Posterior cingulate gyrus (tissue), 11 donors: ENCODE results near the gene ESYT2.

Experiments
- DNase-seq, 10 donors: peaks; one replicate each; pipeline versions ENCODE4 v3.0.0 to v3.0.0-alpha.2; 2020 to 2021; ENCODE audit warnings: mixed read lengths in 3 of 10
- intact Hi-C: fragments of 100-400 bp; cut with DNase I; formaldehyde crosslinking; loops from one replicate; pipeline ENCODE4 v1.15.1; 2023

Gene ESYT2

DNA sequence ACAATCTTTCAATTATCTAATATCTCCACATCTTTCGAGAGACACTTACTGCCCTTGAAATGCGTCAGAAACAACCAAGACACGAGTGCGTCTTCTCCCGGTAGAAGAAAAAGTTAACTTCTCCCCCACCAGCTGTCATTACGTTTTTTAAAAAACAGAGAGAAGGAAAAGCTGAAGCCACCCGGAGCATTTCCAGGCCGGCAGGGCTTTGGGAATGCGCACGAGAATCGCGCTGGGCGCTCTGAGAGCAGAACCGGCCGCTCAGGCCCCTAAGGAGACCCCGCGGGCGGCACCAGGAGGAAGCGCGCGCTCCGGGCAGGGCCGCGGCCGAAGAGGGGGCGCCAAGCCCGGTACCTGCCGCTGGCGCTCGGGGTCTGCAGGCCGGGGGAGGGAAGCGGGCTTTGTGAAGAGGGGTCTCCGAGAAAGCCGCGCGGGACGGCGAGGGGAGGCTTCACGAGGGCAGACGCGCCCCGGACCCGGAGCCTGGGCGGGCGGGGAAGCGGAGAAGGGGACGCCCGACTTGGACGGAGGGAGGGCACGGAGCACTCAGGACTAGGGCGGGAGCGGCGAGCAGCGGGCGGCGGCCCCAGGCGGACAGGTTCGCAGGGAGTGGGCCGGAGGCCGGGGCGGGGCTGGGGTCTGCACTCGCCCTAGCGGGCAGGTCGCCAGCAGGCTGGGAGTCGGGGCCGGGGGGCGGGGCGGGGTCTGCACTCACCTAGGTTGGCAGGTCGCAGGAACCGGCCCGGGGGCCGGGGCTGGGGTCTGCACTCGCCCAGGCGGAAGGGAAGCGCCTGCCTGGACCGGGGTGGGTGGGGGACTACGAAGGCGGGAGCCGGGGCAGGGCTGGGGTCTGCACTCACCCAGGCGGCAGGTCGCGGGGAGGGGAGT, 932 bp downstream of the ESYT2 start:
- DNase-seq, result peak in 5 of 10 donors; percentile 9 to 88 (median 32)
- intact Hi-C loops, result loop anchor here (1.0 kb wide), 2 partner anchors 28 to 123 kb away; partner anchors contain the start of gene DYNC2I1

DNA sequence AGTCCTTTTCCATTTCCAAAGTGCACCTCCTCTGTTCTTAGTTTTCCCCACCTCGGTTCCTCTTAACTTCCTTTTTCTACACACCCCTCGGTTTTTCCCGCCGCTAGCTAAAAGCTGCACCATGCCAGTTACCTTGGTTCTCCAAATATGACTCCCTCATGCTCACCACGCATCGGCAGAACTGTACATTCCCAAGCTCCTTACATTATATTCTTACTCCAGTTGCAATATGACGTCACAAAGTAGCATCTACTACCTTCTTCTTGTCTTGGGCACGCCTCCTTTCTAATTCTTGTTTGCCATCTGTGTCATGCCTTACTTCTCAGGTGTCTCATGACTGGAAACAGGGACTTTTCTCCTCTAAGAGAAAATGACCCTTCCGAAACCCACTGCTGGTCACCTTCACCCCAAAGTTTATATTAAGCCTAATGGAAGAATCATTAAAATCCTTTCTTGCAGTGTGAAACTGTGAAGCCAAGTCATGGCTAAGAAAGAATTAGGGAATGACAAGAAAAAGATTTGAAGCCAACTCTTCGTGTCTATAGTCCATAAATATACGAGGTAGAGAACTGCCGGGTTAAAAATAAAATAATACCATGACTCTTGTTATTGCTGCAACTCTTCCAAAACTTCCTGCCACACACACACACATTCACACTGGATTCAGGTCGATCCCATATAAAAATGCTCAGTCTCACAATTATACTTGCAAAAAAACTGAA, 1.7 kb downstream of the ESYT2 start:
- intact Hi-C loops, result no loop called here

DNA sequence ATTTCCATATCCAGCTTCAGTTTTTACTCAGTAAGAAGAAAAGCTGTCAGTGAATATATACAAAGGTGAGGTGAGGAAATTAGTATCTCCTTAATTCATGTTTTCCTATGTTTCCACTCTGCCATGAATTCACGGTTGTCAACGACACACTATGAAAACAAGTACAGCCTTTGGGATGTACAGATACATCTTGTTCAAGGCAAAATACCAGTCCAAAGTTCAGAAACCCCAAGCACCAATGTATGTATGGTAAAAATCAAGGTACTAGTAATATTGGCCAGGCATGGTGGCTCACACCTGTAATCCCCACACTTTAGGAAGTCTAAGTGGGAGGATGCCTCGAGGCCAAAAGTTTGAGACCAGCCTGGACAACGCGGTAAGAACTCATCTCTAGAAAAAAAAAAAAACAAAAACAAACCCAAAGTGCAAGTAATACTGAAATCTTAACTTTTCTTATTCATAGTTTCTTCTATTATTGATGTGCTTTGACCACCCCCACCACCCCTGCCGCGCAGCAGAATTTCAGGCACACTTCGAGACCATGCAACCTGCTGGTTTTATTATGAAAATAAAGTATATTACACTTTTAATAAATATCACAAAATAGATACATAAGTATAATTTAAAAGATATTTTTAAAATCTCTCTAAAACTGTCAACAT, 3.5 kb downstream of the ESYT2 start:
- DNase-seq, result no peak
- intact Hi-C loops, result no loop called here

More for the DNA sequence above, 1.7 kb downstream of the ESYT2 start:
- DNase-seq, result no peak

DNA sequence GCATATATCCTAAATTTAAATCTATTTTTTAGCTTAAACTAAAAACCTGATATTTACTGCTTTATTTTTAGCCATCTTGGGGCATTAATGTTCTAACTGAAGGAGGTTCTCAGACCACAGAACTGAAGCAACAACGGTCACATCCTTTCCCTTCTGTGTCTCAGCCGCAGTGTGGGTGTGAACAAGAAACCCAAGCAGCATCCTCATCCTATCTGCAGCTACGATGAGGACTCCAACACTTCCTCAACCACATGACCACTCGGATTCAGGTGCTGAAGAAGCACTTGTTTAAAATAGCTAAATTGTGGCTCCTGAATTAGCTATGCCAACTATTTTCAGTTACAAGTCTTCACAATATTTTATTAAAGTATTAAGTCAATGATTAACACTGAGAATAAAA, 5.3 kb downstream of the ESYT2 start:
- intact Hi-C loops, result no loop called here
- no peak for DNase-seq

DNA sequence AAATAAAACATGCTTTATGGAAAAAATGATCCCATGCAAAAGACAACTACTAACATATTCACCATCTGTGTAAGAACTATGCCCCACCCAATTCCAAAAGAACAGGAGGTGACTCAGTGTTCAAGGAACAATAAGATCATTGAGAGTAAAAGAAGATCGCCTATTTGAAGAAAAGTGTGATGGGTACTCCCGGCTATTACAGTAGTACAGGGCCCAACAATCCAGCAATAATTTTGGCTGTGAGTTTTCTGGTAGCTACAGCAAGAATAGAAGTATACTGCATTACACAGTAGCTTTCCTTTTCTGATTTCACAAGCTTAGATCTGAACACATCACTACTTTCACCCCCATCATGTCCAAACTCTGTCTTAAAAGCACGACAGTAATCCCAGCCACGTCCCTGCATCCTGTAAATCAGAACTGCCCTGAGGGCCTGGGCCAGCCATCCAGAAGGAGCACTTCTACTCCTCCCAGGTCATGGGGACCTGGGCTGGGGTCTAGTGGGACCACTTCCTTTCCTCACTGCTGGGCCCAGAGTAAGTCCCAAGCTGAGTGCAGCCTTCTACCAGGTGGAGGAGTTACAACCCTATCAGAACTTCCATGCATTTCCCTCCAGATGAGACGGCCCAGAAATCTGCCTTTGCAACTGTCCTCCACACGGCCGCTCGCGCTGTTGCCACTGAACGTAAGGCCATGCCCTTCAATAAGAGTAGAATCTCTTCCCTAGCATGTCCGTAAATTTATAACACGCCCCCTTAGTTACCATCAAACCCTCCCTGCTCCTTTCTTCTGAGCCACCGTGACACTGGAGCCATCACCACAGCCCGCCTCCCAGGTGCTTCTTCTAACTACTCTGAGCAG, 7.9 kb downstream of the ESYT2 start:
- DNase-seq, result no peak
- intact Hi-C loops, result no loop called here

DNA sequence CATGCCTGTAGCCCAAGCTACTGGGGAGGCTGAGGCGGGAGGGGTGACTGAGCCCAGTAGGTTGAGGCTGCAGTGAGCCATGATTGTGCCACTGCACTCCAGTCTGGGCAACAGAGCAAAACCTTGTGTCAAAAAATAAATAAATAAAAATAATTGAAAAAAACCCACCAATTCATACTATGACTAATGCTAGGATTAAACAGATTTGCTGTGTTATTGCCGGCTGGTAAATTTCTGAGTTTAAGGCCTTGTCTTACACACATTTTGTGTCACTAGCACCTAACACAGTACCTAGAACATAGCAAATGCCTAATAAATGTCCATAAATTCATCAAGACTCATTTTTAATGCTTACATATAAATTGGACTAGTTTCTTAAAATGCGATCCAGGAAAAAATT, 8.7 kb downstream of the ESYT2 start:
- intact Hi-C loops, result no loop called here
- no peak for DNase-seq

DNA sequence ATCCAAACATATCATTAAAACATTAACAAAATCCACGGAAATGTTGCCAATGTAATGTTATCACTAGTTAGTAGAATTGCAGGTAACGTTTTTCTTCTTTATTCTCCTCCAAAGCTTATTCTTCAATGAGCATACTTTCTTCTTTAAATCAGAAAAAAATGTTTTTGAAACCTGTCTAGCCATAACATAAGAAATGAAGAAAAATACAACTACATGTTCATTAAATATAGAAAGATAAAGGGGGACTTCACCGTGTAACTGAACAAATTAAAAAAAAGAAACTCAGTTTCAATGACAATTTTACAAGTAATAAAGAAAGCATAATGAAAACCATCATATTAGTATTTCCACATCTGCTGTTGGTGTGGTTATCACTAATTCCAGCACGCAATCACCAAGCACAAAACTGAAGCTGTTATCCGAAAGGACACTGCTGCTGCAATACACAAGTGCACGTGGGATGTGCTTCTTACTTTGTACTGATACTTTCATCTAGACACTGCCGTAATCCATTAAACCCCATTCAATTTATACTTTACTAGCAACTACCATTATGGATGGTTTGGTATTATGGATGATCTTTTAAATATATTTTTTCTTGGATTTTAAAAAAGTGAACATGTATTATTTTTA, 9.6 kb downstream of the ESYT2 start:
- no peak for DNase-seq
- intact Hi-C loops, result no loop called here

DNA sequence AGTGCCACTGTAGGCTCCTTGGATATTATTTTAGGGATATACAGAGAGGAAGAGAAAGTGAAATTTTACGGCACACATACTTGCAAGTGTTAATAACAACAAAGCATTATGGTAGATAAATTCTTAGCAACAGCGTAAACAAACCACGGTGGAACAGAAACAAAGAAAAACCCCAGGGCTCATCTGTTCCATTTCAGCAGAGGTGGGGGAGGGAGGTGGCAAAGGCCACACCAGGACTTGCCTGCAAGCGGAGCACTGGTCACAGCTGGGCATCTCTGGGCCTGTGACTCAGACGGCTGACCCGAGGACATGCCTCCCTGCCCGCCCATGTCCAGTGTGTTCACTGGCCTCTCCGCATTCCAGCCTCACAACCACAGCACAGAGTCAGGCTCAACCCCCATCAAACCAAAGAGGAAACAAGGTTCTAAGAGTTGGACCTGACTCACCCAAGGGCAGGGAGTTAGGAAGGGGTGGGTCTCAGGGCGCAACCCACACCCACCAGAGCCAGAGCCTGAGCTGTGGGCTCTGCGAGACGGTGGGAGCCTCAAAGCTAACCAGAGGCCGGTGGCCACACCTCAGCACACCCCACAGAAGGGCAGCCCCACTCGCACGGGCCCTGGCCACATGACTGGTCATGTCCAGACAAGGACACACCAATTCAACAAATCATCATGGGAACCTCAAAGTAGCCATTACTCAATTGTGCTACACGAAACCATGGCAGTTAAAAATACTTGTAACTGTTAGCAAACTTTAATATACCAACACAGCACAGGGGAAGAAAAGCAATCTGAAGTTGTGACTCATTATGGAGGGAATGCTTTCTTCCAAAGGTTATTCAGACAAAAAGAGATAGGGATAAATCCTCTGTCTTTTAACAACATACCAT, 10.7 kb downstream of the ESYT2 start:
- intact Hi-C loops, result no loop called here
- DNase-seq, result peak in 7 of 10 donors; percentile 15 to 93 (median 55)

DNA sequence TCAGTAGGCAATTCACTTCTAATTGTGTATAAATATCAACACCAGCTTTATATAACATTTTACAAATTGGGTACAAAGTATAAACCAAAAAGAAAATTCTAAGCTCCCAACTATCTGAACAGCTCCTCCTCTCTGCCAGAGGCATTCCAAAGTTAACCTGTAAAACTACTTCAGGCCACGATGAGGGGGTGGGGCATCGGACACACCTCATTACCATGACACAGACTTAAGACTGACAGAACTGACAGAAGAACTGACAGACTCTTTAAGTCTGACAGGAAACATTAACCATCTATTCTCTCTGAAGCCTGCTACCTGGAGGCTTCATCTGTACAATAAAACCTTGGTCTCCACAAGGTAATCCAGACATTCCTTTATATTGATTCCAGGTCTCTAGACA, 12.3 kb downstream of the ESYT2 start:
- no peak for DNase-seq
- intact Hi-C loops, result no loop called here

DNA sequence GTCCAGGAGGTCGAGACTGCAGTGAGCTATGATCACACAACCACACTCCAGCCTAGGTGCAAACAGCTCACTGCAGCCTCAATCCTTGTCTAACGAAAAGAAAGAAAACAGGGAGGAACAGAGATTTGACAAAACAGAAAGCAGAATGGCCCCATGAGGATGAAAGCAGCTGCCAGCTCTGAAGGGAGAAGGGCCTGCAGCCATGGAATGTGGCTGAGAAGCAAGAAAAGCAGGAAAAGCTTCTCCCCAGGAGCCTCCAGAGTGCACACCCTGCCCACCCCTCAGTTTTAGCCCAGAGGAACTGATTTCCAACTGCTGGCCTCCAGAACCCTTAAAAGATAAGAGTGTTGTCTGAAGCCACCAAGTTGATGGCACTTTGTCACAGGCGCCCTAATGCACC, 13.0 kb downstream of the ESYT2 start:
- intact Hi-C loops, result no loop called here
- no peak for DNase-seq

DNA sequence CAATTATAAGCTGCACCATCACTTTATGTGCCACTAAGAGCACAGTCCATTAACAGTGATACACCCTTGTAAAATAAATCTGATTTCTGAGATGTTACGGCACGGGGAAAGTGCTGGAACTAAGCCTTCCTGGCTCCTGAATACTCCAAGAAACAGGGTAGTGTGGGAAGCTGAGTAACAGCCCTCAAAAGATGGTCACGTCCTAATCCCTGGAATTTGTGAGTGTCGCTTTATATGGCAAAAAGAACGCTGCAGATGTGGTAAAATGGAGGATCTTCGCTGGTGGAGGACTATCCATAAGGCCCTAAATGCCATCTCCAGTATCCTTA, 13.5 kb downstream of the ESYT2 start:
- DNase-seq, result no peak
- intact Hi-C loops, result no loop called here

DNA sequence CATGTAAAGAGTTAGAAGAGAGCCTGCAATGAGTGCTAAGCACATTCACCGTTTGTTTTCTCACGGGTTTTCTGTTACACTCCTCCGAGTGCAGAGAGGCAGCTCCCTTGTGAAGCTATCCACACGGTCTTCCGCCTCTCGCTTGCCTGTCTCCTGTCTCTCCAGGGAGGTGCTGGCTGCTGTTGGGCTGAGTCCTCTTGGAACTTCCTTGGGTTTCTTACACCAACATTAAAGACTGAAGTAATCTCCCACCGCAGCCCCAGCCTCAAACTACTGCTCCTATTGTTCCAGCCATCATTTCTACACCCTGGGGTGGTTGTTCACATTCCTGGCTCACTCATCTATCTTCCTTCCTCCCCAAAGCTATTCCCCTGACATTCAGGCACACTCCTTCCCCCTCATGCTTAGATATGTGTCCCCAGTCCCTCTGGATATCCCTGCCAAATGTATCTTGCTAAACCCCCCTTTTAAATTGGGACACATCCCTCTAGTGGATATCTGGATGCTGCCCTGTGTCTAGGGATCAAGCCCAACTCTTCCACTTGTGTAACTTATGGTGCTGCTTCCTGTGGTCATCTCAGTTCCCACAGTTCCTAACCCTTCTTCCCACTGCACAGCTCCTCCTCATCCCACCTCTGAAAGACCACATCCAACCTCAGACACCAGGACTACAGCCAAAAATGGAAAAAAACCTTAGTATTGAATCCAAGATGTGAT, 14.1 kb downstream of the ESYT2 start:
- intact Hi-C loops, result no loop called here
- DNase-seq, result peak in 1 of 10 donors; percentile 40

DNA sequence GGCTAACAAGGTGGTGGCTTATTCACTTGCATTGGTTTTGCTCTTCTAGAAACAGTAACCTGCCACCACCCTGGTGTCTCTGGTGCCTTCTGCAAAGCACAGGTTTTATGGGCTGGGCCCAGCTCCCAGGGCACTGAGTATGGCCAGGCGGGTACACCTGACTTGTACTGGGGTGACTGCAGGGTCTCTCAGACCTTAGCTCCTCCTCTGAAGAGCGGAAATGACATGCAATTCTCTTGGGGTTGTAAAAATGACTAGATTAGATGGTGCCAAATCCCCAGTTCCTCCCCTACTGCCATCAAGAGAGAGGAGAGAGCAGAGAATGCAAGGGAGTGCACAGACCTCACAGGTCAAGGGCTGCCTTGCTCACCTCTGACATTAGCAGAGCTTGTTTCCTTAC, 14.7 kb downstream of the ESYT2 start:
- no peak for DNase-seq
- intact Hi-C loops, result no loop called here

DNA sequence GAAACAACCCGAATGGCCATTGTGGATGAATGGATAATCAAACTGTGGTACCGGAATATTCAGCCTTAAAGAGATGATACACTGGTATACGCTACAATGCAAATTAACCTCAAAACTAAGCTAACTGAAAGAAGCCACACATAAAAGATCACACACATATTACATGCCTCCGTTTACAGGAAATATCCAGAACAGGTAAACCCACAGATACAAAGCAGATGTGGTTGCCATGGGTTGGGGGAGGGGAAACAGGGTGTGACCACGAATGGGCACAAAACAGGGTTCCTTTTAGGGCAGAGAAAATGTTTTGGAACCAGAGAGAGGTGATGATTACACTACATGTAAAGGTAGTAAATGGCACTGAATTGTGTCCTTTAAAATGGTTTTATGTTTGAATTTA, 16.6 kb downstream of the ESYT2 start:
- DNase-seq, result no peak

DNA sequence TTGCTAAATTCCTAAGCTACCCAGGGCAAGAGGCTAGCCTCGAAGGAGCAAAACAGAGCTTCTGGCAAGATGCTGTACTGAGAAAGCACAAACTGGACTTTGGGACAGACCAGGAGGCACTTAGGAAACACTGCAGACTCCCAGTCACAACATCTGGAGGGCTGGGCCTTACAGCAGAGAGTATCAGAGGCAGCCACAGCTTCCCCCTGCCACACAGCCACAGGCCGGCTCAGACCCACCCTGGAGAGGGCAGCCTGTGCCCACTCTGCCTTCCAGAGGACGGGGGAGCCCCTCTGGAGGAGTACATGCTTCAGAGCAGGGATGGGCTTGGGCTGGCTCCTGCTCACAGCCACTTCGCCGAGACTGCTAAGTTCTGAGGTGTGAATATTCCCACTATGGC, 17.4 kb downstream of the ESYT2 start:
- no peak for DNase-seq
- intact Hi-C loops, result no loop called here

More for the DNA sequence above, 16.6 kb downstream of the ESYT2 start:
- intact Hi-C loops, result no loop called here

DNA sequence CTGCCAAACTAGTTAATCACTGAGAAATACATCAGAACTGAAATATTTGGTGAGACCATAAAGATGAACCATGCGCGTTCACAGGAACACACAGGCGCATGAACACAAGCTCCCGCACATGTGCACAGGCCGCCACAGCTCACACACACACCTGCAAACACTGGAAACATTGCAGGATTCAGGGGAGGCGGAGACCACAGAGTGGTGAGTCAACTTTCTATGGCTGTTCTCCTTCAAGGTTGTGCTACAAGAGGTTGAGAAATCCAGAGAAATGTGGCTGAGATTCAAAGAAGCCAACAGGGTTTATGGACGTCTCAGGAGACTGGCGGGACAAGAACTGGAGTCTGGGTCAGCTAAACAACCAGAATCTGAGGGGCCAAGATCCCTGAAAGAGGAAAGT, 17.8 kb downstream of the ESYT2 start:
- intact Hi-C loops, result no loop called here

DNA sequence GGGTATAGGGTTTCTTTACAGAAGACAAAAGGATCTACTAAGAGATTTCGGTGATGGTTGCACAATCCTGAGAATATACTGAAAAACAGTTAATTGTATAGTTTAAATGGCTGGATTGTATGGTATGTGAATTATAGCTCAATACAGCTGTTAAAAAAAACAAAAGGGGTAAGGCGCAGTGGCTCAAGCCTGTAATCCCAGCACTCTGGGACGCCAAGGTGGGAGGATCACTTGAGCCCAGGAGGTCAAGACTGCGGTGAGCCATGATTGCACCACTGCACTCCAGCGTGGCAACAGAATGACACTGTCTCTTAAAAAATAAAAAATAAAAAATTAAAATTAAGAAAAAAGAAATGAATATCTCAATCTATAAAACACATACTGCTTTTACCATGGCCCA, 18.5 kb downstream of the ESYT2 start:
- intact Hi-C loops, result no loop called here
- DNase-seq, result no peak

More for the DNA sequence above, 17.8 kb downstream of the ESYT2 start:
- DNase-seq, result no peak

DNA sequence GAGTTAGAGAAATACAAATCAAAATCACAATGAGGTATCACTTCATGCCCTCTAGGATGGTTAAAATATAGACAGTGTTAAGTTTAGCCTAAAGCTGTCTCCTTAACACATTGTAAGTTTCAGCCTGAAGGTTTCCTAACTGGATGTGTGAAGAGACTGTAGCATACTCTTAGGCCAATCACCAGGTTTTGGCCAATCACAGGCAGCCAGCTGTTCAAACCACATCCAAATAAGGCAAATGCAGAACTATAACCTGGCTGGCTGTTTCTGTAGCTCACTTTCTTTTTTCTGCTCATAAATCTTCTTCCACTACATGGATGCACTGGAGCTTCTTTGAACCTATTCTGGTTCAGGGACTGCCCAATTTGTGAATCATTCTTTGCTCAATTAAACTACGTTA, 19.7 kb downstream of the ESYT2 start:
- no peak for DNase-seq
- intact Hi-C loops, result no loop called here
